Fibroblast of villous mesenchyme (primary cell): ENCODE results near the gene ASPSCR1. TPM values are rescaled to one million over a fixed set of nuclear protein-coding genes. Genes with fewer than 3 reads are reported as not detected.

Experiments
- DNase-seq: peaks from one replicate; pipeline ENCODE4 v3.0.0-alpha.2; 2010; ENCODE audit warnings: low read depth
- H3K4me3 ChIP-seq: 2 replicates; pipeline ENCODE4 v1.5.1; 2011; ENCODE audit warnings: low read depth, mild to moderate bottlenecking, low read length
- total RNA-seq: library from RNA; depleted of rRNA; stranded (reverse); fragments of >200 nt; gene quantifications from 2 replicates; pipeline ENCODE4 v1.2.3, GENCODE V29; 2012
- TF ChIP-seq, protein P1 (sequence below): IDR thresholded peaks from 2 replicates; pipeline ENCODE4 v1.5.1; 2012; ENCODE audit warnings: low read depth, mild to moderate bottlenecking, low read length; ENCODE audit not compliant: insufficient read depth

ASPSCR1 gene
- total RNA-seq, 1 donor, result 28.5 TPM

DNA sequence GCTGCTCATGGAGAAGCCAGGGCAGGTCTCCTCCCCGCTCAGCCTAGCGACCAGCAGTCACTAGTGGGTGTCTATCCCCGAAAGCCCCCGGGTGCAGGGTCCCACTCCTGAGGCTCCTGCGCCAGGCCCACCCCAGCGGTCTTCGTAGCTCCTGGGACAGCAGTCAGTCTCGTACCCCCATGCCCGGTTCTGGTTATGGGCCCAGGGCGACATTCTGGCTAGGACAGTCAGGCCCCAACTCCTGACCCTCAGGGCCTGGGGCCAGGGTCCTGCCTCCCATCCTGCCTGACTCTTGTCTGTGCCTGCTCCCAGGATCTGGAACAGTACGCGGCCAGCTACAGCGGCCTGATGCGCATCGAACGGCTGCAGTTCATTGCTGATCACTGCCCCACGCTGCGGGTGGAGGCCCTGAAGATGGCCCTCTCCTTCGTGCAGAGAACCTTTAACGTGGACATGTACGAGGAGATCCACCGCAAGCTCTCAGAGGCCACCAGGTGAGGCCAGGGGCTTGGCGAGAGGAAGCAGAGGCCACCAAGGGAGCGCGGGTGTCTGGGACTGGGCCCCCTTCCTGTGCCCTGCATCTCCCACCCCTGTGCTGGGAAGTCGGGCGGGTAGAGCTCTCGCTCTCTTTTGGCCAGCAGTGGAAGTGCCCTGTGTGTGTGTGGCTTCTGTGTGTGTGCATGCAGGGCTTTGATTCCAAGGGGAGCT lies 76.3 kb downstream of the ASPSCR1 start:
- no peak overlapping the region for H3K4me3 ChIP-seq
- TF ChIP-seq, protein P1, sequence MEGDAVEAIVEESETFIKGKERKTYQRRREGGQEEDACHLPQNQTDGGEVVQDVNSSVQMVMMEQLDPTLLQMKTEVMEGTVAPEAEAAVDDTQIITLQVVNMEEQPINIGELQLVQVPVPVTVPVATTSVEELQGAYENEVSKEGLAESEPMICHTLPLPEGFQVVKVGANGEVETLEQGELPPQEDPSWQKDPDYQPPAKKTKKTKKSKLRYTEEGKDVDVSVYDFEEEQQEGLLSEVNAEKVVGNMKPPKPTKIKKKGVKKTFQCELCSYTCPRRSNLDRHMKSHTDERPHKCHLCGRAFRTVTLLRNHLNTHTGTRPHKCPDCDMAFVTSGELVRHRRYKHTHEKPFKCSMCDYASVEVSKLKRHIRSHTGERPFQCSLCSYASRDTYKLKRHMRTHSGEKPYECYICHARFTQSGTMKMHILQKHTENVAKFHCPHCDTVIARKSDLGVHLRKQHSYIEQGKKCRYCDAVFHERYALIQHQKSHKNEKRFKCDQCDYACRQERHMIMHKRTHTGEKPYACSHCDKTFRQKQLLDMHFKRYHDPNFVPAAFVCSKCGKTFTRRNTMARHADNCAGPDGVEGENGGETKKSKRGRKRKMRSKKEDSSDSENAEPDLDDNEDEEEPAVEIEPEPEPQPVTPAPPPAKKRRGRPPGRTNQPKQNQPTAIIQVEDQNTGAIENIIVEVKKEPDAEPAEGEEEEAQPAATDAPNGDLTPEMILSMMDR, result no peak
- no peak for DNase-seq

GRCh38 chr17:82054351-82055022 lies 77.1 kb downstream of the ASPSCR1 start:
- no peak for DNase-seq
- TF ChIP-seq, protein P1, result no peak
- no peak overlapping the region for H3K4me3 ChIP-seq

GRCh38 chr17:82055023-82055964 lies 77.9 kb downstream of the ASPSCR1 start:
- no peak for DNase-seq
- TF ChIP-seq, protein P1, result no peak
- H3K4me3 ChIP-seq, result no peak overlapping the region

- TF ChIP-seq, protein P1, result no peak
- H3K4me3 ChIP-seq, result no peak overlapping the region
- no peak for DNase-seq
Measured at GRCh38 chr17:82055965-82056728, 78.7 kb downstream of the ASPSCR1 start.

DNA sequence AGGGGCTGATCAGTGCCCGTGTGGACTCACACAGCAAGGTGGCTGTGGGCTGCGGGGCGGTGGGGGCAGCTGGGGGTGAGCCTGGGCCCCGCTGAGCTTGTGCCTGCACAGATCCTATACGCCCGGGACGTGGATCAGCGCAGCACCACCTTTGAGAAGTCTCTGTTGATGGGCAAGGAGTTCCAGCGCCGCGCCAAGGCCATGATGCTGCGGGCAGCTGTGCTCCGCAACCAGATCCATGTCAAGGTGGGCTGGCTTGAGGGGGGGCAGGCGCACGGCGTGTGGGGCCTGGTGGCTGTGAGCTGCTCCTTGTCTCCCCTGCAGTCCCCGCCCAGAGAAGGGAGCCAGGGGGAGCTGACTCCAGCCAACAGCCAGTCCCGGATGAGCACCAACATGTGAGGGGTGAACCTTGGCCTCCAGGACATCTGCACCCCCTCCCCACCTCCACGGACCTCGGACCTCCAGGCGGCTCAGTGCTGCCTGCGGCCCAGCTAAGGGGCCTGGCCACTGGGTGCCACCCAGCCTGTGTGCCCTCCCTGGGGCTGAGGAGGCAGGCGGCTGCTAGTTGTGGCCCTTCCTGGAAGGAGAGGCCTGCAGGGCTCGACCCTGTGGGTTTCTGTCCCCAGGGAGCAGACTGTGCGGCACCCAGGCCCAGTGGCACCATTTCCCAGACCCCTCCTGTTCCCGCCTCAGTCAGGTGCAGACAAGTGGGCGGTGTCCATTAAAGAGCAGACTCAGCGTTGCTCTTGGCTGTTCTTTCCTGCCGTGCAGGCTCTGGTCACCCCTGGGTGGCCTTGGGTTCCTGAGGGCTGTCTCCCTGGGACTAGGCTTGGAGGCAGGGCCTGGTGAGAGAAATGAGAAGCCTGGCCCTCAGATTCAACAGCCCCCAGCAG lies 79.5 kb downstream of the ASPSCR1 start:
- TF ChIP-seq, protein P1, result no peak
- no peak overlapping the region for H3K4me3 ChIP-seq
- no peak for DNase-seq
